Activated naive CD8-positive, alpha-beta T cell treated with anti-CD3 and anti-CD28 coated beads for 36 hours (primary cell): ENCODE measurements around the gene ERBB3. TPM values are rescaled to one million over a fixed set of nuclear protein-coding genes. Genes with fewer than 3 reads are reported as not detected.
"Not testable (repeated sequence)": the region's sequence is repeated elsewhere in the genome, so short reads cannot be mapped to it uniquely, and the experiment has no call there.

Experiments
- DNase-seq: peaks from one replicate; pipeline ENCODE4 v3.0.0; 2021
- H3K27ac Mint-ChIP-seq: one replicate; pipeline ENCODE4 v1.8.0; 2022; ENCODE audit warnings: mild to moderate bottlenecking, moderate library complexity, mixed read lengths
- H3K27me3 Mint-ChIP-seq: one replicate; pipeline ENCODE4 v1.8.0; 2022; ENCODE audit warnings: mild to moderate bottlenecking, mixed read lengths
- H3K36me3 Mint-ChIP-seq: one replicate; pipeline ENCODE4 v1.8.0; 2021; ENCODE audit warnings: mild to moderate bottlenecking, mixed read lengths
- H3K4me1 Mint-ChIP-seq: one replicate; pipeline ENCODE4 v1.8.0; 2021; ENCODE audit warnings: mixed read lengths
- H3K4me3 Mint-ChIP-seq: one replicate; pipeline ENCODE4 v1.8.0; 2022; ENCODE audit warnings: mild to moderate bottlenecking, moderate library complexity, mixed read lengths
- H3K9me3 Mint-ChIP-seq: one replicate; pipeline ENCODE4 v1.8.0; 2022; ENCODE audit warnings: mixed read lengths
- total RNA-seq, 2 experiments: library from RNA; stranded (reverse); gene quantifications; one replicate each; pipeline ENCODE4 v1.2.3, GENCODE V29; 2021

Gene ERBB3
- total RNA-seq, 2 experiments from 2014 or later, result 0.82 to 0.97 TPM

DNA sequence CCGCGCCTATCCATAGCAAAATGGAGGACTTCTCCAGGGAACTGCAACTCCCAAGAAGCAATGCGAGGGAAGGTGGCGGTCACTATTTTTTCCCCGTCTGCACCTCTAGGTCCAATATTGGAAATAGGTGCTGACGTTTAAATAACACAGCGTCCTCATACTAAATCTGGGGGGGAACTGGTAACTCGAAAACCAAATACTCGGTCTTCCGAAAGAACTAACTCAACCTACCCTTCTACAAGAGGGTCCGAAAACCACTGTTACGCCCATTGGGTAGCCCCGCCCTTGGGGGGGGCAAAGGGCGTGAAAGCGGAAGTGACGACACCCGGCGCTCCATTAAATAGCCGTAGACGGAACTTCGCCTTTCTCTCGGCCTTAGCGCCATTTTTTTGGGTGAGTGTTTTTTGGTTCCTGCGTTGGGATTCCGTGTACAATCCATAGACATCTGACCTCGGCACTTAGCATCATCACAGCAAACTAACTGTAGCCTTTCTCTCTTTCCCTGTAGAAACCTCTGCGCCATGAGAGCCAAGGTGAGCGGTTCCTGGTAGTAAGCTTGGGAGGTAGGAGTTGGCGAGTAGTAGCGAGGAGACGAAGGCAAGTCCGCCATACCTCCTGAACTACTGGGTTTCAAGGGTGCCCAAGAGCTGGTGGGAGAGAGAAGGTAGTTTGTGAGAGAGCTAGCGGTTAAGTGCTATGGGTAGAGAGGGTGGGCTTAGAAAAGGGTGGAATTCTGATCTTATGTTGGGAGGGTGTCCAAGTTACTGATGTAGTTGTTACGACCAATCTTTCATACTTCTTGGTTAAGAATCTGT, 36.5 kb downstream of the ERBB3 start, which contains the start of gene RPL41:
TSS of gene RPL41 (plus strand) at position 367 of the 815 bp plus-strand sequence.
- DNase-seq, result peak; percentile 90
- Mint-ChIP-seq H3K9me3 (no peaks in the 10 kb centered on the region), H3K36me3 (peaks cover 63% of the 10 kb centered on the region), H3K27me3 (peaks cover 14% of the 10 kb centered on the region), H3K27ac (peak within 1 kb of the TSS; percentile 100), H3K4me3 (peak within 1 kb of the TSS; percentile 92), H3K4me1 (peaks cover 38% of the 10 kb centered on the region)

DNA sequence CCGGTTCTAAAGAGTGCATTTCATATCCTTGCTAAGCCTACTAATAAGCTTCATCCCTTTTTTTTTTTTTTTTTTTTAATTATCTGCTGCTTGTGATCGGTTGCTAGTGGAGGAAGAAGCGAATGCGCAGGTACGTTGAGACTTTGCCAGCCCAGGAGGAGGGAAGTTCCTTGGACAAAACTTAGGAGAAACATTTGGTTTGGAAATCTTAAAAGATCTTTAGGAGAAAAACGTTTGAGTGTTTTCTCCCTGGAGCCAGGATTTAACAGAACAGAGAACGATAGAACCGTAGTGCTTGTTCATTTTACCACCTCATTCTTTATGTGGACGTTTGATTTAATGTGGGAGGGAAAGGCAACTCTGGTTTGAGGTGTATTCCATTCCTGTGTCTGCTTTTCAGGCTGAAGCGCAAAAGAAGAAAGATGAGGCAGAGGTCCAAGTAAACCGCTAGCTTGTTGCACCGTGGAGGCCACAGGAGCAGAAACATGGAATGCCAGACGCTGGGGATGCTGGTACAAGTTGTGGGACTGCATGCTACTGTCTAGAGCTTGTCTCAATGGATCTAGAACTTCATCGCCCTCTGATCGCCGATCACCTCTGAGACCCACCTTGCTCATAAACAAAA, 37.2 kb downstream of the ERBB3 start:
- Mint-ChIP-seq H3K4me1 (peaks cover 40% of the 10 kb centered on the region), H3K4me3 (peak overlapping the region; percentile 92), H3K36me3 (peaks cover 63% of the 10 kb centered on the region), H3K27ac (peak overlapping the region; percentile 100), H3K27me3 (peaks cover 14% of the 10 kb centered on the region)
- H3K9me3 Mint-ChIP-seq, DNase-seq: not testable (repeated sequence)

DNA sequence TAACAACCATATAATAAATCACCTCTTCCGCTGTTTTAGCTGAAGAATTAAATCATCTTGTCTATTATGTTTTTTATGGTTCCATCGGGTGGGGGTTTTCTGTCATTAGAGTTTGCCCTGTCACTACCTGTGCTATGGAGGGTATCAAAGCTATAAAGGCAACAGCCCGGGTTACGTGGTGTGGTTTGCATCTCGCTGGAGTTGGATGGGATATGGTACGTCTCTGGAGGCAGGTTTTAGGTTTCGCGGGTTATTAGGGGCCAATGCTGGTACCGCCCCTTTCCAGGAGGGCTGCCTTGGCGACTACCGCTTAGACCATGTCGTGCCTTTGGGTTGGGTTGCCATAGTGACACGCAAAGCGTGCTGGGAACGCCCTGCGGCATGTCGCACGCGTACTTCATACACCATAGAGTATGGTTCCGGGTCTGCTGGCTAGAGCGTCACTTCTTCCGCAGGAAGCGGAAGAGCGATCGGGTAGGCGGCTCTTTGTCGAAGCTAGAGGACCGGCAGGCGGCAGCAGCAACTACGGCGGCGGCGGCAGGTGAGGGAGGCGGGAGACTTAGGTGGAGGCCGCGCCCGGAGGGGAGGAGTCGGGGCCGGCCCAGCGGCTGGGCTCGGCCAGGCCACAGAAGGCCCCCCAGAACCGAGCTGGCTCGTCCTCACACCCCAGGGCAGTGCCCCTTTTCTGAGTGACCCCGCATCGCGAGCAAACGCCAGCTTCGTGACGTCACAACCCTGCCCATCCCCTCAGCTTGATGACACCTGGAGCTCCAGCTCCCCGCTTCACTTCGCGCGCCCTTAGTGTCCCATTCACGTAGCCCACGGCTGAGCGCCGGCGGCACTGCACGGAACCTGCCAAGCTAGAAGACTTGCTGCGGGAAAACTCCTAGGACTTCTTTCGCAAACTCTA, 38.1 kb downstream of the ERBB3 start, which contains the start of gene ZC3H10:
TSS of gene ZC3H10 (plus strand) at position 489 of the 910 bp plus-strand sequence. CDS start 2,297 bp downstream, outside the sequence.
- Mint-ChIP-seq H3K4me3 (peak within 1 kb of the TSS; percentile 92), H3K27ac (peak within 1 kb of the TSS; percentile 100), H3K4me1 (peaks cover 40% of the 10 kb centered on the region), H3K36me3 (peaks cover 57% of the 10 kb centered on the region), H3K27me3 (peaks cover 14% of the 10 kb centered on the region), H3K9me3 (no peaks in the 10 kb centered on the region)
- peak; percentile 98 for DNase-seq

DNA sequence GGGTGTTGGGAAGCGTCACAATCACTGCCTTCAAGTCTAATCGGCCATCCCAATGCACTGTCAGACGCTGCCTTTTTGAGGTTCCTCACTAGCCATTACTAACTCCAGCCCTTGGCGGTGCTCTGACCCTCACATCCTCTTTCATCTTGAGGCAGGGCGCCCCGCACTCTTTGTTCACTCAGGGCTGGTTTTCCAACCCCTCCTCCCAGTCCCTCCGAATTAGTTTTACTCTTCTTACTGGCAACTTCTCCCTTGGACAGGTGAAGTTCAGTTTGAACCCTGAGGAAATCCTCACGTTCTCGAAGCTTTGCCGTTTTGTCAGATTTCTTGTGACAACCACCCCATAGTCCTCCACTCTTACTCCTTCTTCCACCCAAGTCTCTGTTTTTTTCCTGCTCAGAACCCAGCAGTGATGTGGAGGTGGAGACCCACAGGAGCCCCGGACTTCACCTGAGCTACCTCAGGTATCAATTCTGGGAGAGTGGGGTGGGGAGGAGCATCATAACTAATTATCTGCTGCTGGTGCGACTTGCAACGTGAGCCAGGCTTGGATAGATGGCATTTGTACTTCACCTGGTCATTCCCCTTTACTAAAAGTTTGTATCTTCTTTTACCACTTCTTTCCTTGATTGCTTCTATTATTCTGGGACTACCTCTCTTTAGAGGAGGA, 38.9 kb downstream of the ERBB3 start:
- peaks cover 49% of the 10 kb centered on the region for H3K36me3 Mint-ChIP-seq
- H3K4me1 Mint-ChIP-seq, result peaks cover 38% of the 10 kb centered on the region
- peaks cover 14% of the 10 kb centered on the region for H3K27me3 Mint-ChIP-seq
- peak overlapping the region; percentile 92 for H3K4me3 Mint-ChIP-seq
- no peak for DNase-seq
- H3K9me3 Mint-ChIP-seq, result no peaks in the 10 kb centered on the region
- peak overlapping the region; percentile 100 for H3K27ac Mint-ChIP-seq

DNA sequence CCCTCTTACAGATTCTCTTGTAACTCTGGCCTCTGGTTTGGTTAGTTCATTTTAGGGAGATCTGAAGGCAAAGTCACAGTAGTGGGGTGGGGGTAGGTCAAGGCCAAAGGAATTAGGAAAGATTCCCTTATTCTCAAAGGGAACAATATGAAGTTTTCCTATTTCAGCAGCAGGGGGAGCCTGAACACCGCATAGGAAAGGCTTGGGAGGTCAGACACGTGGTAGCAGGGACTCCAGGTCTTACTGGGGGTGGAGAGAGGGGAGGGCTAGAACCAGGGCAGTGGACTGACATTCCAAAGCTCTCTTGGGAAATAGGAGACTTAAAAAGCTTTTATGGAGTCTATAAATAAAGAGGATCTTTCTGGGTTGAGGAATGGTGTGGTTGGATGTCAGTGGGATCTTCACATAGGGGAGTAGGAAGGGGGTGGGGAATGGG, 39.4 kb downstream of the ERBB3 start:
- peak overlapping the region; percentile 92 for H3K4me3 Mint-ChIP-seq
- DNase-seq, result peak; percentile 46
- H3K27ac Mint-ChIP-seq, result peak overlapping the region; percentile 100
- H3K9me3 Mint-ChIP-seq, result no peaks in the 10 kb centered on the region
- peaks cover 35% of the 10 kb centered on the region for H3K4me1 Mint-ChIP-seq
- peaks cover 14% of the 10 kb centered on the region for H3K27me3 Mint-ChIP-seq
- H3K36me3 Mint-ChIP-seq, result peaks cover 44% of the 10 kb centered on the region

DNA sequence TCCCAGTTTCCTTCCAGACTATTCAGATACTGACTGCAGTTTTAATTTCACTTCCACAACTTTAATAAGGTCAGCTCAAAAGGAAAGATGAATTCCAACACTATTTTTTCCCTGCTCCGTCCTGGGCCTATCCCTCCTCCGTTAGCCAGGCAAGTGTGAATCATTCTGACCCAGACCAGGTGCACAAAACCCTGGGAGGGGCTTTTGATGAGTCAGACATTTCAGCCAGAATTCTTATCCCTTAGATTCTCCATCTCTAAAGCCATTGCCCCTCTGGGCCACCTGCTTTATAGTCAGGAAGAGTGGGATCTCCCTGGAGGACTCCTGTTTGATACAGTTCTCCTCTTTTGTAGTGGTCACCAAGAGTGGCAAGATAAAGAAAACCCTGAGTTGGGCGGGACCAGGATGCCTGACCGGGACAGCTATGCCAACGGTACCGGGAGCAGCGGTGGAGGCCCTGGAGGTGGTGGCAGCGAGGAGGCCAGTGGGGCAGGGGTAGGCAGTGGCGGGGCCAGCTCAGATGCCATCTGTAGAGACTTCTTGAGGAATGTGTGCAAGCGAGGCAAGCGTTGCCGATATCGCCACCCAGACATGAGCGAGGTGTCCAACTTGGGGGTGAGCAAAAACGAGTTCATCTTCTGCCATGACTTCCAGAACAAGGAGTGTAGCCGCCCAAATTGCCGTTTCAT, 40.3 kb downstream of the ERBB3 start:
- Mint-ChIP-seq H3K4me1 (peaks cover 35% of the 10 kb centered on the region), H3K27ac (peak overlapping the region; percentile 51), H3K9me3 (no peaks in the 10 kb centered on the region)

DNA sequence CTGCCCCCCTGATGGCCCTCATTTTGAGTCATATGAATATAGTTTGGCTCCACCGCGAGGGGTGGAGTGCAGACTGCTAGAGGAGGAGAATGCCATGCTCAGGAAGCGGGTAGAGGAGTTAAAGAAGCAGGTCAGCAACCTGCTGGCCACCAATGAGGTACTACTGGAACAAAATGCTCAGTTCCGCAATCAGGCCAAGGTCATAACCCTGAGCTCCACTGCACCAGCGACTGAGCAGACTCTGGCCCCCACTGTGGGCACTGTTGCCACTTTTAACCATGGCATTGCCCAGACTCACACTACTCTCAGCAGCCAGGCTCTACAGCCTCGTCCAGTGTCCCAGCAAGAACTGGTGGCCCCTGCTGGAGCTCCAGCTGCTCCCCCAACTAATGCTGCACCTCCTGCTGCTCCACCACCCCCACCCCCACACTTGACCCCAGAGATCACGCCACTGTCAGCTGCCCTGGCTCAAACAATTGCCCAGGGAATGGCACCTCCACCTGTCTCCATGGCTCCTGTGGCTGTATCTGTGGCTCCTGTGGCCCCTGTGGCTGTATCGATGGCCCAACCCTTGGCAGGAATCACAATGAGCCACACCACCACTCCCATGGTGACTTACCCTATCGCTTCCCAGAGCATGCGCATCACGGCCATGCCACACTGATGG, 41.4 kb downstream of the ERBB3 start:
- no peak for DNase-seq
- H3K36me3 Mint-ChIP-seq, result peaks cover 39% of the 10 kb centered on the region
- peaks cover 14% of the 10 kb centered on the region for H3K27me3 Mint-ChIP-seq
- no peak overlapping the region for H3K4me3 Mint-ChIP-seq
- no peaks in the 10 kb centered on the region for H3K9me3 Mint-ChIP-seq
- H3K27ac Mint-ChIP-seq, result no peak overlapping the region
- peaks cover 37% of the 10 kb centered on the region for H3K4me1 Mint-ChIP-seq

More for the DNA sequence above, 40.3 kb downstream of the ERBB3 start:
- no peak for DNase-seq
- Mint-ChIP-seq H3K27me3 (peaks cover 14% of the 10 kb centered on the region), H3K4me3 (no peak overlapping the region), H3K36me3 (peaks cover 42% of the 10 kb centered on the region)

DNA sequence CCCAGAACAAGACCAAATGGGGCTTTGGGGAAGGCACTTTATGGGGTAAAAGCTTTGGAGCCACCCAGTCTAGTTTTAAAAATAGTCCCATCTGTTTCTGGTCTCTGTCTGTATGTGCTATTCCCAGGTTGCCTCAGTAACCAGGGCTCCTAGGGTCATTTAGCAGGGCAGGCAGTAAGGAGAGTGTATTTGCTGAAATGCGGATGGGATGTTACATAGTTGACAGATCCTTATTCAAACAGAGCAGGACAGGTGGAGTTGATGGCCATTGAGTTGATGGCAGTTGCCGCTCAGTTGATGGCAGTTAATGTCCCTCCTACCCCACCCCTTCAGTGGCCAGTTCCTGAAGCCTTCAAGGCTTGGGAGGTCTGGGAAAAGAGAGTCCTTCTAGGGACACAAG, 42.7 kb downstream of the ERBB3 start:
- H3K4me1 Mint-ChIP-seq, result peaks cover 46% of the 10 kb centered on the region
- H3K27ac Mint-ChIP-seq, result peak overlapping the region; percentile 29
- no peak overlapping the region for H3K4me3 Mint-ChIP-seq

DNA sequence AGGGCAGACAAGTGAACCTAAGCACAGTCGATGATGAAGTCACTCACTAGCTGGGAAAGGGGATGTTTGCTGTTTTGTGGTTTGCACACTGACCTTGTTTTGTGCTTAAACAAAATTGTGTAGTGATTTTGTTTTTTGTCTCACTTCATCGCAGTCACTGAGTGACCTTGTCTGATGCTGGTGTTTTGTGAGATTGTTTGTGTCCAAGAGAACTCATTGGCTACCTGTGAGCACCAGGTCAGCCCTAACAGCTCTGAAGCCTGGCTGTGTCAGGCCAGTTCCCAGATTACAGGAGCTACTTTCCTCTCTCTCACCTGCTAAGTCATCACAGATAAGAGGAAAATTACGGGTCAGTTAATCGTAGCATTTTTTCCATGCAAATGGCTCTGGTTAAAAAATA, 44.2 kb downstream of the ERBB3 start:
- Mint-ChIP-seq H3K36me3 (peaks cover 16% of the 10 kb centered on the region), H3K4me1 (peaks cover 40% of the 10 kb centered on the region), H3K9me3 (no peaks in the 10 kb centered on the region), H3K4me3 (no peak overlapping the region), H3K27me3 (no peaks in the 10 kb centered on the region), H3K27ac (peak overlapping the region; percentile 63)
- DNase-seq, result no peak

More for the DNA sequence above, 42.7 kb downstream of the ERBB3 start:
- H3K36me3 Mint-ChIP-seq, result peaks cover 27% of the 10 kb centered on the region
- peaks cover 6% of the 10 kb centered on the region for H3K27me3 Mint-ChIP-seq
- DNase-seq, result no peak
- no peaks in the 10 kb centered on the region for H3K9me3 Mint-ChIP-seq

DNA sequence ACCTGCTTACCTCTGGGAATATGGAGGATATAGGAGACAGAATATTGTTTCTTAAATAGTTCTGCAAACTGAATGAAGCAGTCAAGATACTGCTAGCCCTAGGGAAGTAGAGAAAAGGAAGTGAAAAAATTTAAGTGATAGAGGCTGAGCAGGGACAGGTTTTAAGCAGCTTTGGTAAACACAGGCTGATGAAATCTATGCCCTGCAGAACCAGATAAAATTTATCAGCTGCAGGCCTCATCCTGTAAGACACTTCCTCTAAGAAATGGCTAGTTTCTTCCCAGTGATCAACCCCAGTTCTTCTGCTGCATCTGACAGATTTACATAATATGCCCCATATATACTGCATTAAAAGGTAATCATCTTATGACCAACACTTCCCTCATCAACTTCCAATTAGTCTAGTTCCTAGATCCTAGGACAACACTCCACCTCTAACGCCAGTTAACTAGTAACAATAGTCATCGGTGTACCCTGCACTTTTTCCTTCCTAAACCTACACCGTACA, 46.8 kb downstream of the ERBB3 start:
- Mint-ChIP-seq H3K9me3 (peaks cover 5% of the 10 kb centered on the region), H3K36me3 (peaks cover 27% of the 10 kb centered on the region), H3K4me3 (no peak overlapping the region), H3K27ac (peak overlapping the region; percentile 97), H3K27me3 (no peaks in the 10 kb centered on the region), H3K4me1 (peaks cover 48% of the 10 kb centered on the region)
- no peak for DNase-seq

DNA sequence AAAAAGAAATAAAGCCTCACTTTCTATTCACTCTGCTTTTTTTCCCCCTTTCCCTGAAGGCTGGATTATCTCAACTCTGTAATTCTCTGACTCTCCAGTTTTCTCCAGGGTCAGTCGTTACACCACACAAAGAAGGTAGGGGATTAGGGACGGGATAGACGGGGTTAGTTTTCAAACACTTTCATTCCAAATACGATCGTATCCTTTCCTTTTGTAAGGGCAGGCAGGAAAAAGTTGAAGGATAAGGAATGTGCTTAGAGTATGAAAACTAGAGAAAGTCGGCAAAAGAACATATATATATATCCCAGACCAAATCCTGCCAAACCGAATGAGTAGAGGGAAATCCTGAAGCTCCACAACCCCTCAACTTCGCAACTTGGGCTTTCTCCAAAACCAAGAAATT, 47.5 kb downstream of the ERBB3 start:
- peaks cover 52% of the 10 kb centered on the region for H3K4me1 Mint-ChIP-seq
- H3K4me3 Mint-ChIP-seq, result peak overlapping the region; percentile 95
- peaks cover 5% of the 10 kb centered on the region for H3K9me3 Mint-ChIP-seq
- no peak for DNase-seq
- H3K27me3 Mint-ChIP-seq, result no peaks in the 10 kb centered on the region
- H3K36me3 Mint-ChIP-seq, result peaks cover 34% of the 10 kb centered on the region
- peak overlapping the region; percentile 97 for H3K27ac Mint-ChIP-seq

DNA sequence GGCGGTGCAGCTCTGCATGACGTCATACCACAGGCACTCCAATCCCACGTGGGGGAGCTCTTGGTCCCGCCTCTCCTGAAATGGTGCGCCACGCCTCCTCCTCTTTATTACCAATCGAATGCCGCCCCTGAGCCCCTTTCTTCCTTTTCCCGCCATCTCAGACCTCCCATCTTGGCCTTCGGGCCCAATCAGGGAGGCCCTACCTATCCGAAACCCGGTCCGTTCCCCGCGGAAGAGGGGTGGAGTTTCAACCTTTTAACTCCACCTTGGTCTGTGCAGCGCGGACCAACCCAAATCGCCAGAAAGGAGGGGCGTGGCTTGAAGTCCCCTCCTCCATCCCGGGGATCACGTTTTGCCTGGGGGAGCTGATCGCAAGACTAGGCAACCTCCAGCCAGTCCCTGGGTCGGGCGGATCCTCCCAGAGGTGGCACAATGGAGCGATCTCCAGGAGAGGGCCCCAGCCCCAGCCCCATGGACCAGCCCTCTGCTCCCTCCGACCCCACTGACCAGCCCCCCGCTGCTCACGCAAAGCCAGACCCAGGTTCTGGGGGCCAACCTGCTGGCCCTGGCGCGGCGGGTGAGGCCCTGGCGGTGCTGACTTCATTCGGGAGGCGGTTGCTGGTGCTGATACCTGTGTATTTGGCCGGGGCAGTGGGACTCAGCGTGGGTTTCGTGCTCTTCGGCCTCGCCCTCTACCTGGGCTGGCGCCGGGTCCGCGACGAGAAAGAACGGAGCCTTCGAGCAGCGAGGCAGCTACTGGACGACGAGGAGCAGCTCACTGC, 48.1 kb downstream of the ERBB3 start, which contains the start of gene ESYT1:
TSS of gene ESYT1 (plus strand) at position 380 of the 782 bp plus-strand sequence. CDS start at position 433, 53 bp downstream.
- peaks cover 53% of the 10 kb centered on the region for H3K4me1 Mint-ChIP-seq
- peaks cover 37% of the 10 kb centered on the region for H3K36me3 Mint-ChIP-seq
- H3K27me3 Mint-ChIP-seq, result no peaks in the 10 kb centered on the region
- peak; percentile 97 for DNase-seq
- H3K9me3 Mint-ChIP-seq, result peaks cover 5% of the 10 kb centered on the region
- peak within 1 kb of the TSS; percentile 97 for H3K27ac Mint-ChIP-seq
- H3K4me3 Mint-ChIP-seq, result peak within 1 kb of the TSS; percentile 95
